COLO668 (cell line): Measurements from ENCODE around the gene BSND.

Experiments used
- DNase-seq: peaks from one replicate; lab custom pipeline; 2025; ENCODE audit not compliant: unreplicated experiment; lab: John Stamatoyannopoulos, UW

The BSND gene

DNA sequence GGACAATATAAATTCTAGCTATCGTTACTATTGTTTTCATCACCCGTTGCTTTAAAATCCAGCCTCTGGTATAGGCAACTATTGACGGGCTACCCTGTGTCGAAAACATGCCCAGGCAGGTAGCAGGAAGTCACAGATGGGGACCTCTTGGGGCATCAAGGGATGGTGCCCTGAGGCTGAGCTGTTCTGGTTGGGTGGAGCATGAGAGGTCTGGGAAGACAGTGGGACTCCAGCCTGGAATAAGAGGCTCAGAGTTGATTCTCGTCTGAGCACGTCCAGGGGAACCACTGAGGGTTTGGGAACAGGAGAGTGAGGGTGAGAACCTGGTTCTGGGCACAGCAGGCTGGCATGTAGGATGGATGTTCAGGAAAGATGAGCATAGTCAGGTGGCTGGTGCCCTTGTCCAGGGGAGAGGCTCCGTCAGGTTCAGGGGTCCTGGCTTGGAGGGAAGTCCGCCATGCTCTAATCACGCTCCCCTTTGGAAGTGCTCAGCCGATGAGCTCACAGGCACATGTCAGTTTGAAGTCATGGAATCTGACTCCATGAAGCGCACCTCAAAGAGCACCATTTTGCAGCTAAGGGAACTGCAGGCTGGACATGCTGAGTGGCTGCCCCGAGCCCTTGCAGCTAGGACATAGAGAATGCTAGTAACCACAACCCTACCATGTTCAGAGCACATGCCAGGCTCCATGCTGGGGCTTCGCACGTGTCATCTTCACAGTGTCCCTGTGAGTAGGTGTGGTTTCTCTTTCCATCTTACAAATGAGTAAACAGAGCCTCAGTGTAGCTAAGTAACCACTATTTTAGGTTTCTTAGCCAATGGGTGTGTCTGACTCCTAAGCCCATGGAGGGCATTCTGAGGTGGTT lies 61.6 kb downstream of the BSND start:
- no peak for DNase-seq

DNA sequence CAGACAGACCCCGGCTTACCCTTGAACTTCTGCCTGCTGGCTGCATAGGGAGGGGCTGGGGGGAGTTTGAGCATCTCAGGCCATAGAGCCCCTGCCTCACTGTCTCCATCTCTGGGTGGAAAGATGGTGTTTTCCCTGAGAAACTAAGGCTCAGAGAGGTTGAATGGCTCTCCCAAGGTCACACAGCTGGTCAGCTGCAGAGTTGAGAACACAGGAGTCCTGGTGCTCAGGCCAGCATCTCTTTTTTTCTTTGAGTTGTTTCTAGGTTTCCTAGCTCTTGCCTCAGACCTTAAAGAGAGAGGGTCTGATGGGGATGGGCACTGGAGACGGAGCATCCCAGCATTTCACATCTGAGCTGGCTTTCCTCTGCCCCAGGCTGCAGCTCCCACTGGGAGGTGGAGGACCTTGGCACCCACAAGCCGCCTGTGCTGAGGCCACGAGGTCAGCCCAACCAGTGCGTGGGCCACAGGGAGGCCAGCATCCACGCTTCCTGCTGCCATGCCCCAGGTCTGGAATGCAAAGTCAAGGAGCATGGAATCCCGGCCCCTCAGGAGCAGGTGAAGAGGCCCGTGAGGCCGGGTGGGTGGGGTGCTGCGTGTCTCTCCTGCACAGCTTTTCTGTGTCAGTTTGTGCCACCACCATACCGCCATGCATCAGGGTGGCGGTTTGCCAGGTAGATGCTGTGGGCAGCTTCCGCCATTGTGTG lies 62.4 kb downstream of the BSND start:
- DNase-seq: no peak
